ENCODE data around the gene BLOC1S3.

The BLOC1S3 gene

GRCh38 chr19:45180936-45181335 is 2.4 kb downstream of the BLOC1S3 start:
- H3K4me3 ChIP-seq (ENCODE audit: low read depth, low read length) = no peak overlapping the region

GRCh38 chr19:45182758-45183157 is 4.2 kb downstream of the BLOC1S3 start:
- no peak overlapping the region for H3K4me3 ChIP-seq (ENCODE audit: low read depth, low read length)

GRCh38 chr19:45184115-45184514 is 5.5 kb downstream of the BLOC1S3 start:
- no peak overlapping the region for H3K4me3 ChIP-seq (ENCODE audit: low read depth, low read length)

GRCh38 chr19:45186509-45187334 is 8.1 kb downstream of the BLOC1S3 start:
- H3K4me3 ChIP-seq (ENCODE audit: low read depth, low read length) = no peak overlapping the region

- H3K4me3 ChIP-seq (ENCODE audit: low read depth, low read length) = no peak overlapping the region
Measured at GRCh38 chr19:45187421-45188100, 9.0 kb downstream of the BLOC1S3 start.

GRCh38 chr19:45189971-45190370 is 11.4 kb downstream of the BLOC1S3 start:
- H3K4me3 ChIP-seq (ENCODE audit: low read depth, low read length) = no peak overlapping the region

- H3K4me3 ChIP-seq (ENCODE audit: low read depth, low read length) = no peak overlapping the region
Measured at GRCh38 chr19:45191375-45191774, 12.8 kb downstream of the BLOC1S3 start.

- no peak overlapping the region for H3K4me3 ChIP-seq (ENCODE audit: low read depth, low read length)
Measured at GRCh38 chr19:45195764-45196163, 17.2 kb downstream of the BLOC1S3 start.

GRCh38 chr19:45200568-45200967 is 22.0 kb downstream of the BLOC1S3 start:
- H3K4me3 ChIP-seq (ENCODE audit: low read depth, low read length) = no peak overlapping the region

- H3K4me3 ChIP-seq (ENCODE audit: low read depth, low read length) = no peak overlapping the region
Measured at GRCh38 chr19:45202637-45203036, 24.1 kb downstream of the BLOC1S3 start.

- no peak overlapping the region for H3K4me3 ChIP-seq (ENCODE audit: low read depth, low read length)
Measured at GRCh38 chr19:45205810-45206209, 27.2 kb downstream of the BLOC1S3 start.

GRCh38 chr19:45206328-45206727 is 27.7 kb downstream of the BLOC1S3 start:
- H3K4me3 ChIP-seq (ENCODE audit: low read depth, low read length) = no peak overlapping the region

GRCh38 chr19:45211751-45212381 is 33.3 kb downstream of the BLOC1S3 start:
- no peak overlapping the region for H3K4me3 ChIP-seq (ENCODE audit: low read depth, low read length)

- no peak overlapping the region for H3K4me3 ChIP-seq (ENCODE audit: low read depth, low read length)
Measured at GRCh38 chr19:45213031-45213430, 34.4 kb downstream of the BLOC1S3 start.

GRCh38 chr19:45215391-45216191 is 37.0 kb downstream of the BLOC1S3 start:
- peak overlapping the region; percentile 24 for H3K4me3 ChIP-seq (ENCODE audit: low read depth, low read length)

GRCh38 chr19:45216667-45217066 is 38.1 kb downstream of the BLOC1S3 start:
- no peak overlapping the region for H3K4me3 ChIP-seq (ENCODE audit: low read depth, low read length)

- H3K4me3 ChIP-seq (ENCODE audit: low read depth, low read length) = peak overlapping the region; percentile 35
Measured at GRCh38 chr19:45217193-45217956, 38.8 kb downstream of the BLOC1S3 start.

- peak overlapping the region; percentile 35 for H3K4me3 ChIP-seq (ENCODE audit: low read depth, low read length)
Measured at GRCh38 chr19:45217957-45218334, 39.4 kb downstream of the BLOC1S3 start.

- no peak overlapping the region for H3K4me3 ChIP-seq (ENCODE audit: low read depth, low read length)
Measured at GRCh38 chr19:45218426-45218825, 39.8 kb downstream of the BLOC1S3 start.
